GM18507 (cell line): ENCODE data around the gene PFKL.

Experiments
- DNase-seq: peaks from one replicate; pipeline ENCODE4 v3.0.0; 2011; ENCODE audit warnings: low read depth; ENCODE audit not compliant: insufficient read length; ENCODE audit errors: extremely low spot score
- FAIRE-seq: peaks from 2 replicates; lab custom pipeline; 2011; peaks lifted over from hg19 to GRCh38; lab: Jason Lieb, UNC

Gene PFKL

GRCh38 chr21:44370786-44371410 is 71.0 kb downstream of the PFKL start:
- no peak for FAIRE-seq
- no peak for DNase-seq

- DNase-seq (no peak), FAIRE-seq (no peak)
These were observed 71.7 kb downstream of the PFKL start for GRCh38 chr21:44371596-44371995.

- DNase-seq (no peak), FAIRE-seq (no peak)
These were observed 72.8 kb downstream of the PFKL start for GRCh38 chr21:44372616-44373015.

- DNase-seq: no peak
- no peak for FAIRE-seq
These were observed 74.9 kb downstream of the PFKL start for GRCh38 chr21:44374601-44375280.

GRCh38 chr21:44375281-44375651 is 75.4 kb downstream of the PFKL start:
- DNase-seq: no peak
- no peak for FAIRE-seq

GRCh38 chr21:44375761-44376241 is 75.9 kb downstream of the PFKL start:
- FAIRE-seq (no peak), DNase-seq (no peak)

GRCh38 chr21:44376606-44377005 is 76.8 kb downstream of the PFKL start:
- FAIRE-seq (no peak), DNase-seq (no peak)
